Measurements from ENCODE around the gene SP100.

Gene SP100

GRCh38 chr2:230564805-230565779, 149.1 kb downstream of the SP100 start:
- no peak for DNase-seq

- no peak for DNase-seq
These were observed 153.3 kb downstream of the SP100 start for GRCh38 chr2:230569298-230569697.

- DNase-seq, result no peak
These were observed 155.0 kb downstream of the SP100 start for GRCh38 chr2:230570987-230571386.

- DNase-seq, result no peak
These were observed 159.8 kb downstream of the SP100 start for GRCh38 chr2:230575642-230576324.

GRCh38 chr2:230577114-230577513, 161.1 kb downstream of the SP100 start:
- DNase-seq, result no peak

- DNase-seq, result peak; percentile 24
These were observed 162.1 kb downstream of the SP100 start for GRCh38 chr2:230578106-230578505.

- DNase-seq, result peak; percentile 75
These were observed 166.9 kb downstream of the SP100 start for GRCh38 chr2:230582851-230583283.

GRCh38 chr2:230583581-230583980, 167.6 kb downstream of the SP100 start:
- no peak for DNase-seq

- peak; percentile 23 for DNase-seq
These were observed 170.5 kb downstream of the SP100 start for GRCh38 chr2:230586328-230586982.

- DNase-seq, result no peak
These were observed 173.0 kb downstream of the SP100 start for GRCh38 chr2:230589025-230589424.

- DNase-seq, result no peak
These were observed 173.6 kb downstream of the SP100 start for GRCh38 chr2:230589497-230590015.

- DNase-seq, result no peak
These were observed 174.3 kb downstream of the SP100 start for GRCh38 chr2:230590333-230590732.

GRCh38 chr2:230591850-230592249, 175.8 kb downstream of the SP100 start:
- no peak for DNase-seq

- DNase-seq, result no peak
These were observed 176.8 kb downstream of the SP100 start for GRCh38 chr2:230592775-230593174.

Data from EL (cell line).